Cardiac septum (tissue), 1 donor: Measurements from ENCODE around the gene LHFPL3. TPM values are rescaled to one million over a fixed set of nuclear protein-coding genes. Genes with fewer than 3 reads are reported as not detected.
"Not testable (repeated sequence)": the region's sequence is repeated elsewhere in the genome, so short reads cannot be mapped to it uniquely, and the experiment has no call there.

ENCODE experiments used
- DNase-seq: peaks from one replicate; pipeline ENCODE4 v3.0.0-alpha.2; 2020; ENCODE audit warnings: low spot score
- intact Hi-C: fragments of 100-400 bp; cut with DNase I; formaldehyde crosslinking; loops from one replicate; pipeline ENCODE4 v1.14.0; 2022
- long read RNA-seq: library from polyadenylated mRNA; unstranded; transcript quantifications from one replicate; pipeline ENCODE4 v2.0.0, GENCODE V29; 2021
- total RNA-seq: library from RNA; stranded (reverse); fragmentation: NEBNext Ultra II Directional; extraction: Animal tissue kit (Norgen Biotek cat#: 25700); gene quantifications from one replicate; pipeline ENCODE4 v1.2.1, GENCODE V29; 2021
- donor health status: DM: no; HTN: no; CAD: no.

Gene LHFPL3
- total RNA-seq, result not detected
- long read RNA-seq, result 0 reads

GRCh38 chr7:104328296-104328969, at the start of gene LHFPL3:
Gene LHFPL3, plus strand, starts transcription at chr7:104328603.
- intact Hi-C loops, result no loop called here
- DNase-seq, result no peak

- intact Hi-C loops, DNase-seq: not testable (repeated sequence)
Observed at GRCh38 chr7:104281685-104282084, 46.7 kb upstream of the LHFPL3 start.

- DNase-seq, result no peak
- intact Hi-C loops, result no loop called here
Observed at GRCh38 chr7:104286839-104287238, 41.6 kb upstream of the LHFPL3 start.

GRCh38 chr7:104288137-104288536, 40.3 kb upstream of the LHFPL3 start:
- no peak for DNase-seq
- intact Hi-C loops, result no loop called here

- intact Hi-C loops, result no loop called here
- DNase-seq, result no peak
Observed at GRCh38 chr7:104294291-104294690, 34.1 kb upstream of the LHFPL3 start.

GRCh38 chr7:104296266-104296665, 32.1 kb upstream of the LHFPL3 start:
- intact Hi-C loops, result no loop called here
- DNase-seq, result no peak

- intact Hi-C loops, result no loop called here
- DNase-seq, result no peak
Observed at GRCh38 chr7:104296900-104297299, 31.5 kb upstream of the LHFPL3 start.

- DNase-seq, result no peak
Observed at GRCh38 chr7:104299323-104299722, 29.1 kb upstream of the LHFPL3 start.

GRCh38 chr7:104299777-104300176, 28.6 kb upstream of the LHFPL3 start:
- intact Hi-C loops, result no loop called here
- no peak for DNase-seq

More at GRCh38 chr7:104299323-104299722, 29.1 kb upstream of the LHFPL3 start:
- intact Hi-C loops, result no loop called here

- no peak for DNase-seq
- intact Hi-C loops, result no loop called here
Observed at GRCh38 chr7:104306793-104307192, 21.6 kb upstream of the LHFPL3 start.

GRCh38 chr7:104317948-104318629, 10.3 kb upstream of the LHFPL3 start:
- no peak for DNase-seq
- intact Hi-C loops, result no loop called here

- intact Hi-C loops, result no loop called here
- DNase-seq, result no peak
Observed at GRCh38 chr7:104327534-104327933, 869 bp upstream of the LHFPL3 start.

GRCh38 chr7:104327938-104328295, 486 bp upstream of the LHFPL3 start:
- intact Hi-C loops, result no loop called here
- DNase-seq, result no peak

GRCh38 chr7:104328970-104329825, 795 bp downstream of the LHFPL3 start:
- intact Hi-C loops, result no loop called here
- DNase-seq, result no peak

GRCh38 chr7:104341546-104341945, 13.1 kb downstream of the LHFPL3 start:
- intact Hi-C loops, result no loop called here
- DNase-seq, result no peak

GRCh38 chr7:104352736-104353135, 24.3 kb downstream of the LHFPL3 start:
- DNase-seq, result no peak
- intact Hi-C loops, result no loop called here

GRCh38 chr7:104357166-104357565, 28.8 kb downstream of the LHFPL3 start:
- intact Hi-C loops, result no loop called here
- no peak for DNase-seq

- intact Hi-C loops, result no loop called here
- no peak for DNase-seq
Observed at GRCh38 chr7:104358446-104359132, 30.2 kb downstream of the LHFPL3 start.

GRCh38 chr7:104362756-104363155, 34.4 kb downstream of the LHFPL3 start:
- intact Hi-C loops, result no loop called here

GRCh38 chr7:104363355-104363754, 35.0 kb downstream of the LHFPL3 start:
- intact Hi-C loops, result no loop called here
- DNase-seq, result no peak

More at GRCh38 chr7:104362756-104363155, 34.4 kb downstream of the LHFPL3 start:
- DNase-seq, result no peak
